Neural crest cell (in vitro differentiated cells): ENCODE data around the gene CEP76. TPM values are rescaled to one million over a fixed set of nuclear protein-coding genes. Genes with fewer than 3 reads are reported as not detected.
"Not testable (repeated sequence)": the region's sequence is repeated elsewhere in the genome, so short reads cannot be mapped to it uniquely, and the experiment has no call there.

ENCODE experiments used
- DNase-seq: peaks from one replicate; pipeline ENCODE4 v3.0.0; 2021; ENCODE audit warnings: low read depth, mixed read lengths, low spot score
- H3K27ac Mint-ChIP-seq: one replicate; pipeline ENCODE4 v1.8.0; 2021; ENCODE audit warnings: mild to moderate bottlenecking, mixed read lengths; ENCODE audit not compliant: unreplicated experiment
- H3K27me3 Mint-ChIP-seq: 2 replicates; pipeline ENCODE4 v1.8.0; 2021; ENCODE audit warnings: low read depth, mild to moderate bottlenecking, mixed read lengths
- H3K36me3 Mint-ChIP-seq: 2 replicates; pipeline ENCODE4 v1.8.0; 2021; ENCODE audit warnings: low read depth, mild to moderate bottlenecking, mixed read lengths
- H3K4me1 Mint-ChIP-seq: 2 replicates; pipeline ENCODE4 v1.8.0; 2021; ENCODE audit warnings: mixed read lengths
- H3K4me3 Mint-ChIP-seq: one replicate; pipeline ENCODE4 v1.8.0; 2021; ENCODE audit warnings: mild to moderate bottlenecking, mixed read lengths
- H3K9me3 Mint-ChIP-seq: 2 replicates; pipeline ENCODE4 v1.8.0; 2021; ENCODE audit warnings: mixed read lengths
- total RNA-seq: library from RNA; stranded (reverse); gene quantifications from 2 replicates; pipeline ENCODE4 v1.2.1, GENCODE V29; 2021
- TF ChIP-seq, protein P1 (sequence below): fragments of 200-600 bp; sonication (generic); conservative IDR thresholded peaks from 2 replicates; pipeline ENCODE4 v1.5.0; 2021; ENCODE audit warnings: antibody characterized with exemption, mild to moderate bottlenecking

CEP76 gene
- total RNA-seq, 1 donor from 2014 or later = 15.4 TPM

- Mint-ChIP-seq H3K4me1 (peaks cover 45% of the 10 kb centered on the region), H3K4me3 (peak overlapping the region; percentile 71), H3K36me3 (peaks cover 2% of the 10 kb centered on the region), H3K27ac (peak overlapping the region; percentile 72), H3K9me3 (no peaks in the 10 kb centered on the region), H3K27me3 (no peaks in the 10 kb centered on the region)
- TF ChIP-seq, protein P1, sequence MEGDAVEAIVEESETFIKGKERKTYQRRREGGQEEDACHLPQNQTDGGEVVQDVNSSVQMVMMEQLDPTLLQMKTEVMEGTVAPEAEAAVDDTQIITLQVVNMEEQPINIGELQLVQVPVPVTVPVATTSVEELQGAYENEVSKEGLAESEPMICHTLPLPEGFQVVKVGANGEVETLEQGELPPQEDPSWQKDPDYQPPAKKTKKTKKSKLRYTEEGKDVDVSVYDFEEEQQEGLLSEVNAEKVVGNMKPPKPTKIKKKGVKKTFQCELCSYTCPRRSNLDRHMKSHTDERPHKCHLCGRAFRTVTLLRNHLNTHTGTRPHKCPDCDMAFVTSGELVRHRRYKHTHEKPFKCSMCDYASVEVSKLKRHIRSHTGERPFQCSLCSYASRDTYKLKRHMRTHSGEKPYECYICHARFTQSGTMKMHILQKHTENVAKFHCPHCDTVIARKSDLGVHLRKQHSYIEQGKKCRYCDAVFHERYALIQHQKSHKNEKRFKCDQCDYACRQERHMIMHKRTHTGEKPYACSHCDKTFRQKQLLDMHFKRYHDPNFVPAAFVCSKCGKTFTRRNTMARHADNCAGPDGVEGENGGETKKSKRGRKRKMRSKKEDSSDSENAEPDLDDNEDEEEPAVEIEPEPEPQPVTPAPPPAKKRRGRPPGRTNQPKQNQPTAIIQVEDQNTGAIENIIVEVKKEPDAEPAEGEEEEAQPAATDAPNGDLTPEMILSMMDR = no peak
- no peak for DNase-seq
Measured at GRCh38 chr18:12652861-12653401, 49.6 kb downstream of the CEP76 start.

DNA sequence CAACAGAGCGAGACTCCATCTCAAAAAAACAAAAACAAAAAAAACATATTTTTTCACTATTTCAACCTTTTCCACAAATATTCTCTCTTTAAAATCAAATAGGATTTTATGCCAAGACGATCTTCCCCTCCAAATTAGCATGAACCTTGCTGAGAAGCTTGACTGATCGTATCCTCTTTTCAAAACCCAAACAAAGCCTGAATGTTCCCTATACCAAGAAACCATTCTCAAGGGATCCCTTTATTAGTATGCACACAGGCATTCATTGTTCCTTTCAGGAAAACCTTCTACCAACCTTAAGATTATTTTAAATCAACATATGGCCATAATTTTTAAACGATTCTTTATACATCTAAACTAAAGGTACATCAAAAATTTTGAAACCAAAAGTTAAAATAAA lies 50.9 kb downstream of the CEP76 start:
- H3K36me3 Mint-ChIP-seq = peaks cover 2% of the 10 kb centered on the region
- peak overlapping the region; percentile 0 for H3K4me3 Mint-ChIP-seq
- no peaks in the 10 kb centered on the region for H3K27me3 Mint-ChIP-seq
- H3K4me1 Mint-ChIP-seq = peaks cover 46% of the 10 kb centered on the region
- DNase-seq = no peak
- no peak overlapping the region for H3K27ac Mint-ChIP-seq
- TF ChIP-seq, protein P1 = no peak
- no peaks in the 10 kb centered on the region for H3K9me3 Mint-ChIP-seq

DNA sequence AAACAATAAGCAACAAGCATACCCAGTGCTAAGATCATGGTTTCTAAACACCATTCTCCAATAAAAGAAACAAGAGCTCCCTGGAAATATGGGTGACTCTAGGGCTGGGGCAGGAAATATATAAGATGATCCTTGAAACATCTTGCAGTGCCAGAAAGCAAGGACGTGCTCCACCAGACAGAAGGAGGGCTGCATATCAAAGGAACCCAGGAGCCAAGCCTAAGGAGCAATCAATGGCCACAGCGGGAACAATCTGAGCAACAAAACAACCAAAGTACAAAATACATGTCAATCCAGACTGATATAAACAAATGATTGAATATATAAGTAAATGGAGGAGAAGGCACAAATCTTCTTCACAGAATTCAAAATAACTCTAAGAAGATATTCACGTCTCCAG lies 54.8 kb downstream of the CEP76 start:
- TF ChIP-seq, protein P1 = no peak
- Mint-ChIP-seq H3K4me1 (peaks cover 42% of the 10 kb centered on the region), H3K9me3 (no peaks in the 10 kb centered on the region), H3K4me3 (no peak overlapping the region), H3K36me3 (peaks cover 2% of the 10 kb centered on the region), H3K27me3 (no peaks in the 10 kb centered on the region), H3K27ac (no peak overlapping the region)
- no peak for DNase-seq

DNA sequence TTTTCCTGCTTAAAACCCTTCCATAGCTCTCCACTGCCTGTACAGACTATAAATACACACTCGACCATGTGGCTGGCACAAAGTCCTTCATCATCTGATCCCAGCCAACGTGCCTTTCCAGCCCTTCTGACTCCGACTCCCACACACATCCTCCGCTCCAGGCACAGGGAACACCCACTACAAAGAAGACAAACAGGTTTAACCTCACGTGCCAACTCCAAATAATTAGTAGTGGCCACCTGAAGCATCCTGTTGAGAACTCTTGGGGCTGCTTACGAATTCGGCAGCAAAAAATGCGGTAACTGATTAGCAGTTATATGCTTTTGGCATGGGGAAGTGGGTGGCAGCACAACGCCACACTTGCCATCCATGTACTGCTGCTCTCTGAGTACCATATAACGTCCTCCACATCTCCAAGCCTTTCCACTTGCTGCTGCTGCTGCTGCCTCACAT lies 56.7 kb downstream of the CEP76 start:
- Mint-ChIP-seq H3K27ac (no peak overlapping the region), H3K4me3 (no peak overlapping the region), H3K36me3 (no peaks in the 10 kb centered on the region), H3K4me1 (peaks cover 35% of the 10 kb centered on the region), H3K9me3 (no peaks in the 10 kb centered on the region), H3K27me3 (no peaks in the 10 kb centered on the region)
- TF ChIP-seq, protein P1 = no peak
- DNase-seq = no peak

- H3K27me3 Mint-ChIP-seq = no peaks in the 10 kb centered on the region
- H3K9me3 Mint-ChIP-seq = no peaks in the 10 kb centered on the region
- H3K36me3 Mint-ChIP-seq = no peaks in the 10 kb centered on the region
- peaks cover 40% of the 10 kb centered on the region for H3K4me1 Mint-ChIP-seq
- H3K4me3 Mint-ChIP-seq = no peak overlapping the region
- TF ChIP-seq, protein P1 = no peak
- no peak overlapping the region for H3K27ac Mint-ChIP-seq
- DNase-seq = no peak
Measured at GRCh38 chr18:12645254-12645653, 57.3 kb downstream of the CEP76 start.

- H3K27ac Mint-ChIP-seq, H3K9me3 Mint-ChIP-seq, H3K27me3 Mint-ChIP-seq, DNase-seq, H3K36me3 Mint-ChIP-seq, H3K4me3 Mint-ChIP-seq: not testable (repeated sequence)
- H3K4me1 Mint-ChIP-seq = peaks cover 42% of the 10 kb centered on the region
Measured at GRCh38 chr18:12643756-12644155, 58.8 kb downstream of the CEP76 start.
